Fibroblast of lung (primary cell): ENCODE results near the gene BMP7. TPM values are rescaled to one million over a fixed set of nuclear protein-coding genes. Genes with fewer than 3 reads are reported as not detected.

Source experiments
- DNase-seq, 2 donors: peaks; one replicate each; pipeline versions ENCODE4 v3.0.0 to v3.0.0-alpha.2; 2010; ENCODE audit warnings: low read depth in 2 of 2
- H2AFZ ChIP-seq: 2 replicates; pipeline ENCODE4 v1.5.1; 2012; ENCODE audit warnings: low read length, control low read depth, inconsistent platforms
- H3K27ac ChIP-seq: 2 replicates; pipeline ENCODE4 v1.5.1; 2011; ENCODE audit warnings: low read length, control low read depth; ENCODE audit not compliant: insufficient read depth
- H3K27me3 ChIP-seq: 2 replicates; pipeline ENCODE4 v1.5.1; 2011; ENCODE audit warnings: mild to moderate bottlenecking, low read length; ENCODE audit not compliant: control insufficient read depth, insufficient read depth
- H3K36me3 ChIP-seq: 2 replicates; pipeline ENCODE4 v1.5.1; 2011; ENCODE audit warnings: low read length; ENCODE audit not compliant: control insufficient read depth, insufficient read depth
- H3K4me1 ChIP-seq: 2 replicates; pipeline ENCODE4 v1.5.1; 2011; ENCODE audit warnings: low read length; ENCODE audit not compliant: control insufficient read depth, insufficient read depth; ENCODE audit errors: extremely low read depth
- H3K4me2 ChIP-seq: 2 replicates; pipeline ENCODE4 v1.5.1; 2011; ENCODE audit warnings: low read length, control low read depth; ENCODE audit not compliant: insufficient read depth; ENCODE audit errors: extremely low read depth
- H3K4me3 ChIP-seq, 4 experiments: fragments of 200-600 bp in 1 of 4; sonication (generic) in 1 of 4; replicated peaks in 1 of 4; 2 replicates each; pipeline ENCODE4 v1.5.1; 2011 to 2016; ENCODE audit warnings: low read length in 4 of 4, low read depth in 3 of 4, mild to moderate bottlenecking in 3 of 4, control low read depth in 2 of 4, inconsistent platforms in 1 of 4, mixed read lengths in 1 of 4; ENCODE audit not compliant: insufficient read depth in 1 of 4; ENCODE audit errors: control extremely low read depth in 1 of 4
- H3K79me2 ChIP-seq: 2 replicates; pipeline ENCODE4 v1.5.1; 2012; ENCODE audit warnings: mild to moderate bottlenecking, low read length, inconsistent platforms; ENCODE audit not compliant: control insufficient read depth, insufficient read depth
- H3K9ac ChIP-seq: 2 replicates; pipeline ENCODE4 v1.5.1; 2011; ENCODE audit warnings: mild to moderate bottlenecking, low read length, control low read depth; ENCODE audit not compliant: insufficient read depth
- H3K9me3 ChIP-seq: 2 replicates; pipeline ENCODE4 v1.5.1; 2012; ENCODE audit warnings: low read depth, low read length; ENCODE audit not compliant: control insufficient read depth, insufficient read depth
- H4K20me1 ChIP-seq: 2 replicates; pipeline ENCODE4 v1.5.1; 2011; ENCODE audit warnings: low read length; ENCODE audit not compliant: control insufficient read depth, insufficient read depth; ENCODE audit errors: extremely low read depth
- CTCF ChIP-seq, 2 donors: IDR thresholded peaks in 1 of 2; conservative IDR thresholded peaks in 1 of 2; 1 replicate in 1 of 2; 2 replicates in 1 of 2; pipeline ENCODE4 v1.5.1; 2011 to 2012; ENCODE audit warnings: low read length in 2 of 2, control low read depth in 1 of 2, inconsistent platforms in 1 of 2, low read depth in 1 of 2, mild to moderate bottlenecking in 1 of 2
- EZH2 ChIP-seq: IDR thresholded peaks from 2 replicates; pipeline ENCODE4 v1.5.1; 2012; ENCODE audit warnings: low read length, control low read depth, mild to moderate bottlenecking; ENCODE audit errors: missing control alignments
- polyA plus RNA-seq, 2 donors: library from polyadenylated mRNA; depleted of rRNA in 1 of 2; stranded (reverse) in 1 of 2; unstranded in 1 of 2; fragments of >200 nt; gene quantifications; 2 replicates each; pipeline ENCODE4 v1.2.1, GENCODE V29; 2011 to 2012; ENCODE audit warnings: missing spikeins in 1 of 2
- total RNA-seq: library from RNA; depleted of rRNA; stranded (reverse); fragments of >200 nt; gene quantifications from 2 replicates; pipeline ENCODE4 v1.2.1, GENCODE V29; 2014

The BMP7 gene
- total and polyA plus RNA-seq, 2 donors (not counting 1 experiment from before 2014, with no cell fraction given), result not detected

- Histone ChIP-seq H3K27me3 (no peaks in the 10 kb centered on the region), H3K27ac (no peak overlapping the region), H2AFZ (no peak overlapping the region), H4K20me1 (no peaks in the 10 kb centered on the region), H3K9me3 (no peaks in the 10 kb centered on the region), H3K4me1 (no peaks in the 10 kb centered on the region), H3K36me3 (no peaks in the 10 kb centered on the region), H3K79me2 (no peaks in the 10 kb centered on the region), H3K4me3 (no peak overlapping the region), H3K9ac (no peak overlapping the region), H3K4me2 (no peak overlapping the region)
- TF ChIP-seq CTCF (conservative IDR thresholded peaks at IDR 0.05 in 1 of 2, IDR thresholded peaks at IDR 0.05 in 1 of 2; ENCODE audit: low read depth in 1 of 2, low read length in 2 of 2), result no peak
- no peak for TF ChIP-seq EZH2
- no peak for DNase-seq
Observed at GRCh38 chr20:57183457-57184009, 82.9 kb downstream of the BMP7 start.

- H3K4me1 ChIP-seq, result no peaks in the 10 kb centered on the region
- H3K27me3 ChIP-seq, result no peaks in the 10 kb centered on the region
- H3K4me2 ChIP-seq, result no peak overlapping the region
- H3K79me2 ChIP-seq, result no peaks in the 10 kb centered on the region
- no peaks in the 10 kb centered on the region for H3K36me3 ChIP-seq
- DNase-seq, result no peak
- H2AFZ ChIP-seq, result no peak overlapping the region
- no peaks in the 10 kb centered on the region for H4K20me1 ChIP-seq
- no peak overlapping the region for H3K27ac ChIP-seq
- H3K4me3 ChIP-seq, result no peak overlapping the region
- TF ChIP-seq CTCF (conservative IDR thresholded peaks at IDR 0.05 in 1 of 2, IDR thresholded peaks at IDR 0.05 in 1 of 2; ENCODE audit: low read depth in 1 of 2, low read length in 2 of 2) (no peak), EZH2 (no peak)
- no peaks in the 10 kb centered on the region for H3K9me3 ChIP-seq
- H3K9ac ChIP-seq, result no peak overlapping the region
Observed at GRCh38 chr20:57181639-57182038, 84.8 kb downstream of the BMP7 start.

- Histone ChIP-seq H3K27me3 (no peaks in the 10 kb centered on the region), H3K36me3 (no peaks in the 10 kb centered on the region), H3K27ac (no peak overlapping the region), H3K79me2 (no peaks in the 10 kb centered on the region), H3K9ac (no peak overlapping the region), H3K9me3 (no peaks in the 10 kb centered on the region), H2AFZ (no peak overlapping the region), H3K4me1 (no peaks in the 10 kb centered on the region), H3K4me3 (no peak overlapping the region), H3K4me2 (no peak overlapping the region), H4K20me1 (no peaks in the 10 kb centered on the region)
- DNase-seq, result no peak
- TF ChIP-seq EZH2 (no peak), CTCF (conservative IDR thresholded peaks at IDR 0.05 in 1 of 2, IDR thresholded peaks at IDR 0.05 in 1 of 2; ENCODE audit: low read depth in 1 of 2, low read length in 2 of 2) (no peak)
Observed at GRCh38 chr20:57180954-57181353, 85.5 kb downstream of the BMP7 start.
